Measurements from ENCODE around the gene GFRA4.

The GFRA4 gene

GRCh38 chr20:3677733-3678132, 14.5 kb upstream of the GFRA4 start:
- Histone ChIP-seq H3K27ac (no peak overlapping the region), H3K9ac (no peak overlapping the region), H3K27me3 (ENCODE audit: control insufficient read depth, insufficient read depth, low read length) (peaks cover 7% of the 10 kb centered on the region), H3K4me2 (ENCODE audit: low read length) (no peak overlapping the region), H3K9me3 (ENCODE audit: control insufficient read depth, low read length) (no peaks in the 10 kb centered on the region), H3K4me3 (ENCODE audit: low read depth, low read length) (no peak overlapping the region), H3K4me1 (no peaks in the 10 kb centered on the region), H3K79me2 (no peaks in the 10 kb centered on the region), H2AFZ (no peak overlapping the region), H3K36me3 (ENCODE audit: control insufficient read depth, insufficient read depth, low read length) (no peaks in the 10 kb centered on the region)
- no peak for TF ChIP-seq CTCF (IDR thresholded peaks at IDR 0.05)

GRCh38 chr20:3674995-3675900, 12.0 kb upstream of the GFRA4 start:
- H3K27me3 ChIP-seq (ENCODE audit: control insufficient read depth, insufficient read depth, low read length) = peaks cover 15% of the 10 kb centered on the region

GRCh38 chr20:3674447-3674846, 11.2 kb upstream of the GFRA4 start:
- no peaks in the 10 kb centered on the region for H3K36me3 ChIP-seq (ENCODE audit: control insufficient read depth, insufficient read depth, low read length)
- H3K4me3 ChIP-seq (ENCODE audit: low read depth, low read length) = no peak overlapping the region
- H3K9me3 ChIP-seq (ENCODE audit: control insufficient read depth, low read length) = no peaks in the 10 kb centered on the region
- no peak overlapping the region for H3K27ac ChIP-seq
- no peak for TF ChIP-seq CTCF (IDR thresholded peaks at IDR 0.05)
- H3K9ac ChIP-seq = no peak overlapping the region
- H3K4me1 ChIP-seq = no peaks in the 10 kb centered on the region
- no peak overlapping the region for H3K4me2 ChIP-seq (ENCODE audit: low read length)
- H3K27me3 ChIP-seq (ENCODE audit: control insufficient read depth, insufficient read depth, low read length) = peaks cover 15% of the 10 kb centered on the region
- no peak overlapping the region for H2AFZ ChIP-seq
- H3K79me2 ChIP-seq = no peaks in the 10 kb centered on the region

More at GRCh38 chr20:3674995-3675900, 12.0 kb upstream of the GFRA4 start:
- no peaks in the 10 kb centered on the region for H3K9me3 ChIP-seq (ENCODE audit: control insufficient read depth, low read length)
- H3K27ac ChIP-seq = no peak overlapping the region
- H3K4me2 ChIP-seq (ENCODE audit: low read length) = no peak overlapping the region
- H3K4me1 ChIP-seq = no peaks in the 10 kb centered on the region
- H2AFZ ChIP-seq = no peak overlapping the region
- H3K9ac ChIP-seq = no peak overlapping the region
- no peak overlapping the region for H3K4me3 ChIP-seq (ENCODE audit: low read depth, low read length)
- no peak for TF ChIP-seq CTCF (IDR thresholded peaks at IDR 0.05)
- no peaks in the 10 kb centered on the region for H3K36me3 ChIP-seq (ENCODE audit: control insufficient read depth, insufficient read depth, low read length)
- H3K79me2 ChIP-seq = no peaks in the 10 kb centered on the region

- no peak for TF ChIP-seq CTCF (IDR thresholded peaks at IDR 0.05)
- Histone ChIP-seq H3K36me3 (ENCODE audit: control insufficient read depth, insufficient read depth, low read length) (no peaks in the 10 kb centered on the region), H3K9ac (no peak overlapping the region), H3K27me3 (ENCODE audit: control insufficient read depth, insufficient read depth, low read length) (peaks cover 15% of the 10 kb centered on the region), H3K4me1 (no peaks in the 10 kb centered on the region), H3K27ac (no peak overlapping the region), H2AFZ (no peak overlapping the region), H3K4me3 (ENCODE audit: low read depth, low read length) (no peak overlapping the region), H3K4me2 (ENCODE audit: low read length) (no peak overlapping the region), H3K9me3 (ENCODE audit: control insufficient read depth, low read length) (no peaks in the 10 kb centered on the region), H3K79me2 (no peaks in the 10 kb centered on the region)
Measured at GRCh38 chr20:3673221-3674070, 10.2 kb upstream of the GFRA4 start.

Data from parathyroid adenoma (tissue), 2 donors.